GM18907 (cell line): ENCODE data around the gene AJM1.
"Not testable (repeated sequence)": the region's sequence is repeated elsewhere in the genome, so short reads cannot be mapped to it uniquely, and the experiment has no call there.

ENCODE experiments used
- ATAC-seq: cut with Tn5 transposase; IDR thresholded peaks from one replicate; pipeline ENCODE4 v1.9.1; 2021; ENCODE audit warnings: mild to moderate bottlenecking, moderate library complexity; ENCODE audit not compliant: unreplicated experiment

The AJM1 gene

DNA sequence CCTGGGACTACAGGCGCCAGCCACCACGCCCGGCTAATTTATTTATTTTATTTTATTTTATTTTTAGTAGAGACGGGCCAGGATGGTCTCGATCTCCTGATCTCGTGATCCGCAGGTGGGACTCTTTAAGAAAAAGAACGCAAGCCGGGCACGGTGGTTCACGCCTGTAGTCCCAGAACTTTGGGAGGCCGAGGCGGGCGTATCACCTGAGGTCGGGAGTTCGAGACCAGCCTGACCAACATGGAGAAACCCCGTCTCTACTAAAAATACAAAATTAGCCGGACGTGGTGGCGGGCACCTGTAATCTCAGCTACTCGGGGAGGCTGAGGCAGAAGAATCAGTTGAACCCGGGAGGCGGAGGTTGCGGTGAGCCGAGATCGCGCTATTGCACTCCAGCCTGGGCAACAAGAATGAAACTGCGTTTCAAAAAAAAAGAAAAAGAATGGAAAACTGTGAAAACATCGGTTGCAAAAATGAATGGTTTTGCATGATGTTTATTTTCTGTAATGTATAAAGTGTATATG, 24.7 kb downstream of the AJM1 start:
- ATAC-seq, result not testable (repeated sequence)

DNA sequence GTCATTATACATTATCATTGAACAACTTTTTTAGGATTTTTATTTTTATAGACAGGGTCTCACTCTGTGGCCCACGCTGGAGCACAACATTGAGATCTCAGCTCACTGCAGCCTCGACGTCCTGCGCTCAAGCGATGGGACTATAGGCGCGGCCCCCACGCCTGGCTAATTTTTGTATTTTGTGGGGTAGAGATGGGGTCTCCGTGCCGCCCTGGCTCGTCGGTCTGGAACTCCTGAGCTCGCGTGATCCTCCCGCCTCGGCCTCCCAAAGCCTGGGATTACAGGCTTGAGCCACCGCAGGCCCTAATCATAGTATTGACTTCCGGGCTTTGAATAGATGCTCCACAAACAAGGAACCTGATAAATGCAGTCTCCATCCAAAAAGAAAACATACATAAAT, 25.2 kb downstream of the AJM1 start:
- ATAC-seq, result no peak

DNA sequence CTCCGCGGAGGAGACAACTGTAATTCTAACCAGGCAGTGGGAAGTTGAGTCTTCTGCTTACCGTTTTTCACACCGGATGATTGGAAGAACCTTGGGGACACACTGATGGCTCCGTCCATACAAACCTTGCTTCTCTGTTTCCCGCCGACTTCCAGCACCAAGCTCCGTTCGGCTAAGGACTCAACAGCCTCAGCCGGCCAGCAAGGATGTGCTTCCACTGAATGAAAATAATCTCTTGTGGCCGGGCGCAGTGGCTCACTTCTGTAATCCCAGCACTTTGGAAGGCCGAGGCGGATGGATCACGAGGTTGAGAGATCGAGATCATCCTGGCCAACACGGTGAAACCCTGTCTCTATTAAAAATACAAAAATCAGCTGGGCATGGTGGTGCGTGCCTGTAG, 25.6 kb downstream of the AJM1 start:
- no peak for ATAC-seq

- no peak for ATAC-seq
These were observed 26.4 kb downstream of the AJM1 start for GRCh38 chr9:136868644-136869043.

GRCh38 chr9:136869611-136870010, 27.3 kb downstream of the AJM1 start:
- ATAC-seq, result not testable (repeated sequence)

- no peak for ATAC-seq
These were observed 32.9 kb downstream of the AJM1 start for GRCh38 chr9:136875155-136875554.

GRCh38 chr9:136876476-136876875, 34.2 kb downstream of the AJM1 start:
- no peak for ATAC-seq

- no peak for ATAC-seq
These were observed 38.4 kb downstream of the AJM1 start for GRCh38 chr9:136880651-136881050.

DNA sequence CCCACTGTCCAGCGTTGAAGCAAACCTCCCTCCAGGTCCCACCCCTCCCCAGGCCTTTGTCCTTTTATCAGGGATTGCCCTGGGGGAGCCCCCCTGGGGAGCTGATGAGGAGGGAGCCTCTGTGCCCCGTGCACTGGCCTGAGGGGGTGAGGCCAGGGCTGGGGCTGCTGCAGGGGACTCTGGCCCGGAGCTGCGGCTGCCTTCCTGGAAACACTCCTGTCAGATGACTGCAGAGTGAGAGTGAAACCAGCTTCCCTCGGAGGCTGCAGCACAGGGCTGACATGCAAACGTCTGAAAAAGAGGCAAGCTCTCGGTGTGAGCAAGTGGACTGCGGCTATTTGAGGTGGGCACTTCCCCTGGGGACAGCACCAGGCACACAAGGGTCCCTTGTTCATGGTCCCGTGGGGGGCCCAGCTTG, 39.4 kb downstream of the AJM1 start:
- ATAC-seq, result no peak

DNA sequence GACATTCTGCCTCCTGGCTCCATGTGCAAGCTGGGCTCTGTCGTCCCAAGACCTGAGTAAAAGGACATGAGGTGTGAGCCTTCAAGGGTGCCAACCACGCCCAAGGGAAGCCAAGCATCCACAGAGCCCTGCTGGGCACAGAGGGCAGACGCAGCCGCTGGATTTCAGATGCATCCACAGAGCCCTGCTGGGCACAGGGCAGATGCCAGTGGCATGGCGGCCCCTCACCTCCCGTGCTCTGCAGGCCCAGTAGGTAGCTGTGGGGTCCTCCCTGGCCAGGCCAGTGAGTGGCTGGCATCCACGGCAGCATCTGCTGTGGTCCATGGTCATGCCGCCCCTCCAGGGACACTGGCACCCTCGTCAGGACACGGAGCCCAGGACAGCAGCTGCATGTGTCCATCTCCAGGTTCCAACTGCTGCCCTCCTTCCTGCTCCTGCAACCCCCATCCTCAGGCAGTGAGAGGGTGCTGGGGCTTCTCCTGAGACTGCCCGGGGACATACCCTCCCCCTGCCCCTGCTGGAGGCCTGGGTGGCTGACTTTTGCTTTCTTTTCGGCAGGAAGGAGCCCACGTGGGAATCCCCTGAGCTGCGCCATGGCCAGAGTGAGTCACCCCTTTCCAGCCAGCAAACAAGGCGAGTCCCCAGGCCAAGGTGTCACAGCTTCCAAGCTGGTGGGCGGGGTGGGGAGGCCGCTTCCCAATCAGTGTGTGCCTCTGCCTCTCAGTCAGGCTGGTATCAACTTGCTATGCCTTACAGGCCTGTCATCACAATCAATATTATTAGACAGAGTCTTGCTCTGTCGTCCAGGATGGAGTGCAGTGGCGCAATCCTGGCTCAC, 40.0 kb downstream of the AJM1 start:
- no peak for ATAC-seq

DNA sequence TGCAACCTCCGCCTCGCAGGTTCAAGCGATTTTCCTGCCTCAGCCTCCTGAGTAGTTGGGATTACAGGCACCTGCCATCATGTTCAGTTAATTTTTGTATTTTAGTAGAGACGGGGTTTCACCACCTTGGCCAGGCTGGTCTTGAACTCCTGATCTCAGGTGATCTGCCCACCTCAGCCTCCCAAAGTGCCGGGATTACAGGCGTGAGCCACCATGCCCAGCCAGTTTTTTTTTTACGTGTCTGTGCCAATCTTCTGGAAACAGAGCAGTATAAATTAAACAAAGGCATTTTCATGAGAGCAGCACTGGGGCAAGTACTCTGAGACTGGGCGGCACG, 40.6 kb downstream of the AJM1 start:
- not testable (repeated sequence) for ATAC-seq

- not testable (repeated sequence) for ATAC-seq
These were observed 41.4 kb downstream of the AJM1 start for GRCh38 chr9:136883670-136884069.

DNA sequence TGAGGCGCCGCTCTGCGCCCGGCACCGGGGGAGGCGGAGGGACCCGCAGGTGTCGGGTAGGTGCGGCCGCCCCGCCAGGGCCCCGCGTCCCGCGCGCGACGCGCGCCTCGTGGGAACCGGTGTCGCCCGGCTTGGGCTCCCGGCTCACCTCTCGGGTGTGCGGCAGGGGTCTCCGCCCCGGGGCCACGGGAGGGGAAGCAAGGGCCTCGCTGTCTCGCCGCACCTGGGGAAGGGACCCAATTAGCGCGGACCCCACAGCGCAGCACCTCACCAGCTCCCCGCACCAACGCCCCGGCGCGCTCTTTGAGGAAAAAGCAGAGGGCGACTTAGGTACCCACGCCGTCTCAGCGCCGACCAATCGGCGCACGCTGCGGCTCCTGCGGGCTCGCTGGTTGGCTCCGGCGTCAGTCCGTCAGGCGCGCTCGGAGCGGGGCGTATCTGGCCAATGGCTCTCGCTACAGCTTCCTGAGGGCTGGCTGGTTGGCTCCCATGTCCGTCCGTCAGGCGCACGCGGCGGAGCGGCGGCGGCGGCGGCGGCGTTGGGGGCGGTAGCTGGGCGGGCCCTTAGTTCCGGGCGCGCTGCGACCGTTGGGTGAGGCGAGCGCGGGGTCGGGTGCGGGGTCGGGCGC, 43.8 kb downstream of the AJM1 start, which contains the start of gene TRAF2:
TSS of gene TRAF2 (plus strand) at position 567 of the 629 bp plus-strand sequence. CDS start 12,225 bp downstream, outside the sequence.
- ATAC-seq, result peak; percentile 77

- peak; percentile 28 for ATAC-seq
These were observed 44.6 kb downstream of the AJM1 start for GRCh38 chr9:136886610-136887597.

- ATAC-seq, result no peak
These were observed 46.2 kb downstream of the AJM1 start for GRCh38 chr9:136888454-136888853.

DNA sequence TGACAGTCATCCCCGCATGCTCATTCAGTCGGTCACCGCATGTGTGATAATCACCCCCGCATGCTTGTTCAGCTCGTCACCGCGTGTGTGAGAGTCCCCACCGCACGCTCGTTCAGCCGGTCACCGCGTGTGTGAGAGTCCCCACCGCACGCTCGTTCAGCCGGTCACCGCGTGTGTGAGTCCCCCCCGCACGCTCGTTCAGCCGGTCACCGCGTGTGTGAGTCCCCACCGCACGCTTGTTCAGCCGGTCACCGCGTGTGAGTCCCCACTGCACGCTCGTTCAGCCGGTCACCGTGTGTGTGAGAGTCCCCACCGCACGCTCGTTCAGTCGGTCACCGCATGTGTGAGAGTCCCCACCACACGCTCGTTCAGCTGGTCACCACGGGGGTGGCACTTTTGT, 47.6 kb downstream of the AJM1 start:
- ATAC-seq, result no peak

- no peak for ATAC-seq
These were observed 48.4 kb downstream of the AJM1 start for GRCh38 chr9:136890661-136891060.
